Astrocyte of the cerebellum (primary cell): ENCODE measurements around the gene CPXM2.

Experiments
- DNase-seq: peaks from one replicate; pipeline ENCODE4 v3.0.0-alpha.2; 2011; ENCODE audit warnings: low read depth
- H3K4me3 ChIP-seq: 2 replicates; pipeline ENCODE4 v1.5.1; 2011; ENCODE audit warnings: mild to moderate bottlenecking, low read depth, low read length, moderate library complexity
- in situ Hi-C: cut with HindIII; loops from 2 replicates; pipeline ENCODE4 v1.10.0; 2017; ENCODE audit warnings: low sequenced_read_pairs
- TF ChIP-seq, protein P1 (sequence below): IDR thresholded peaks from 2 replicates; pipeline ENCODE4 v1.5.1; 2012; ENCODE audit warnings: low read length, low read depth, moderate library complexity, mild to moderate bottlenecking; ENCODE audit errors: missing control alignments

The CPXM2 gene

GRCh38 chr10:123869020-123869414 is 22.6 kb downstream of the CPXM2 start:
- H3K4me3 ChIP-seq, result no peak overlapping the region
- DNase-seq, result no peak
- TF ChIP-seq, protein P1, sequence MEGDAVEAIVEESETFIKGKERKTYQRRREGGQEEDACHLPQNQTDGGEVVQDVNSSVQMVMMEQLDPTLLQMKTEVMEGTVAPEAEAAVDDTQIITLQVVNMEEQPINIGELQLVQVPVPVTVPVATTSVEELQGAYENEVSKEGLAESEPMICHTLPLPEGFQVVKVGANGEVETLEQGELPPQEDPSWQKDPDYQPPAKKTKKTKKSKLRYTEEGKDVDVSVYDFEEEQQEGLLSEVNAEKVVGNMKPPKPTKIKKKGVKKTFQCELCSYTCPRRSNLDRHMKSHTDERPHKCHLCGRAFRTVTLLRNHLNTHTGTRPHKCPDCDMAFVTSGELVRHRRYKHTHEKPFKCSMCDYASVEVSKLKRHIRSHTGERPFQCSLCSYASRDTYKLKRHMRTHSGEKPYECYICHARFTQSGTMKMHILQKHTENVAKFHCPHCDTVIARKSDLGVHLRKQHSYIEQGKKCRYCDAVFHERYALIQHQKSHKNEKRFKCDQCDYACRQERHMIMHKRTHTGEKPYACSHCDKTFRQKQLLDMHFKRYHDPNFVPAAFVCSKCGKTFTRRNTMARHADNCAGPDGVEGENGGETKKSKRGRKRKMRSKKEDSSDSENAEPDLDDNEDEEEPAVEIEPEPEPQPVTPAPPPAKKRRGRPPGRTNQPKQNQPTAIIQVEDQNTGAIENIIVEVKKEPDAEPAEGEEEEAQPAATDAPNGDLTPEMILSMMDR, result no peak
- in situ Hi-C loops, result no loop called here

DNA sequence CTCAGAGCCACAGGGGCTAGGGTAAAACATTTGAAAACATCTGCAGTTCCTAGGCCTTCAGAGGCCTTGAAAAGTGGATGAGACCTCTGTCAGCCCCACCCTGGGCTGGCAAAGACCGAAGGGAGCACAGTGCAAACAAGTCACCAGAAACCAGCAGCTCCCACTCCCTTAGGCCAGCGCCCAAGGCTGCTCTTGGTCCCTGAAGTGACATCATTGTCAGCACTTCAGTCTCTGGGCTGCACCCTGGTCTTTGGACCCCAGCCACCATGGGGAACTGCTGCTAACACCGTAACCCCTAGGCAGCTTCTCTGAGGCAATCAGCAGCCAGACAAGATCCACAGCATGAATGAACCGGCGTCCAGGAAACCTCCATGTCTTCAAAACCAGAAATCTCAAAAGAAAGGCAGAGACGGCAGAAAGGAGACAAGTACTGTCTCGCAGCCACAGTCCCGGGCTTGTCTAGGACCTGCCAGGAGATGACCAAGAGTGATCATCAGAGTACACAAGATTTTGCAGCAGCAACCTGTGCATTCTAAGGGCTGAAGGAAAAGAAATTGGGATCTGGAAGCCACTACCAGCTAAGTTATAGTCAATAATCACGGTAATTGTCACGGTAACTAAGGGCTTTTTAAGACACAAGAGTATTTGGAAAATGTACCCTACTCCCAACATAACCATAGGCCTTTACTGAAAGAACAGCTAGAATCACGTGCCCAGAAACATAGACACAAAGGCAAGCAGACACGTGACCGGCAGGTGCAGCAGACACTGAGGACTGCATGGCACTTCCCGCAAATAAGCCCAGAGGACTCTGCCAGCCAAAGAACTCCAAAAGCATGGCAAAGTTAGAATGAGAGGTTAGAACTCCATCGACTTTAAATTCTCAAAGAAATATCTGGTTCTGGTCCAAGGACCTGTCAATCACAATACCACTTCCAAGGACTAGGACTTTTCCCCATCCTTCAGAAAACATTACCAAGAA is 23.3 kb downstream of the CPXM2 start:
- in situ Hi-C loops, result no loop called here
- H3K4me3 ChIP-seq, result no peak overlapping the region
- TF ChIP-seq, protein P1, result no peak
- no peak for DNase-seq

DNA sequence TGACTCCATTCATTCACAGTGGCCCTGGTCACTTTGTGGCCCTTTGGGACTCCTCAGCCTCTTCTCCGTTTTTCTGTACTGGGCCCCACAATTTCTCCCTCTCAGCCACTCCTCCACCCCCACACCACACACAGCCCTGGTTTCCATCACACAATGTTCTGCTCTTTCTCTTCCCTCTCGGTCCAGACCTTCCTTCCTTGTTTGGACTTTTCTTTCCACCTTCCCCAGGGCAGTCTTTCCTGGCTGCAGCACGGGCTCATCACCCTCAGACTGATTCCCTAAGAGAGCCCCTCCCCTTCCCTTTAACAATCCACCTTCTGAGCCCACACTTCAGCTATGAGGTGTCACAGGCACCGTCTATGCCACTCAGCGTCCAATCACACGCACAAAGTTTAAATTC is 25.7 kb downstream of the CPXM2 start:
- TF ChIP-seq, protein P1, result no peak
- no peak for DNase-seq
- in situ Hi-C loops, result no loop called here
- no peak overlapping the region for H3K4me3 ChIP-seq

- in situ Hi-C loops, result no loop called here
- no peak overlapping the region for H3K4me3 ChIP-seq
- DNase-seq, result no peak
- TF ChIP-seq, protein P1, result no peak
Observed at GRCh38 chr10:123865350-123865749, 26.3 kb downstream of the CPXM2 start.

DNA sequence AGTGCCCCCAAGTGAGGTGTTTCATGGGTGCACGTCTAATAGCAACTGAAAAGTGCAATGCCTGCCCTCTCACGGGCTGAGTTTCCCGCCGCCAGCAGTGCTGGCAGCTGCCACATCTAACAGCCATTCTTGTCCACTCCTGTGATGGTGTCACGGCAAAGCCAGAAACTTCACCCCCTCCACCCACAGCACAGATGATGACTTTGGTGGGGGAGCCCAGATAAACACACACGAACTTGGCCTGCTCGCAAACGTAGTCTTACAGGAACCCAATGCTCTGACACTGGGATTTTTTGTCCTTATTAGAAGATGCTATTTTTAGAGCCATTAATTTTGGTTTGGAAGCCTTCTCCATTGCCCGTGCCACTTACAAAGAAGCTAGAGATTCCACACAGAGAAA is 26.7 kb downstream of the CPXM2 start:
- no peak for DNase-seq
- in situ Hi-C loops, result no loop called here
- TF ChIP-seq, protein P1, result no peak
- no peak overlapping the region for H3K4me3 ChIP-seq

DNA sequence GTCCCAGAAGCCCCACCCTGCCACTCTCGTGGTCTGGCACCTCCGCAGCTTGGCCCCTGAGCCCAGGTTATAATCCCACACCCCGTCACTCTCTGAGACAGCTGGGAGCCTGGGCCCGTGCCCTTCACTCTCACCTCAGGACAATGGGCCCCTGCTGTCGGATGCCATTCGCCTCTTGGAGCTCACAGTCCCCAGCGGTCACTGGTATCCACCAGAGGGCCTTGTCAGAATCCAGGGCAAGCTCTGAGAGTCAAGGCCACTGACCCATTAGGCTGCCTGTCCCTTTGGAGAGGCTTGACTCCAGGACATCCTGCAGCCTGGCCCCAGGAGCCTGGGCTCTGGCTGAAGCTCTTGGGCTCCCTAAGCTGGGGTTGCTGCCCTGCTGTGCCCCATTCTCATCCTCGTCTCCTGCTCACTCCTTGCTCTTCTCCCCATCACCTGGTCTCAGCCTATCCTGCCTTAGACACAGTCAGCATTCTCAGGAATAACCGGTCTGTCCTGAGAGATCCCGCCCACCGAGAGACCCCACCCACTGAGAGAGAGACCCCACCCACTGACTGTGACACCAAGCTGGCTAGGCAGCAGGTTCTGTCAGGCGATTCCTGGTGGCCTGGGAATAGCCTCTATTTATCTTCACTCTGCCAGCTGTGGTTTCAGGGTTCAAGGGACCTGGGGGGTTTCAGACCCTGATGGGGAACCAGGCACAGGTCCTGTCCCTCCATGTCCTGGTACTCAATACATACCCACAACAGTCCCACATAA is 27.7 kb downstream of the CPXM2 start:
- TF ChIP-seq, protein P1, result no peak
- in situ Hi-C loops, result no loop called here
- H3K4me3 ChIP-seq, result no peak overlapping the region
- no peak for DNase-seq
